GM18498 (cell line): ENCODE results near the gene PICK1.

Source experiments
- ATAC-seq: cut with Tn5 transposase; IDR thresholded peaks from one replicate; pipeline ENCODE4 v1.9.1; 2021; ENCODE audit warnings: mild to moderate bottlenecking, moderate library complexity; ENCODE audit not compliant: unreplicated experiment

Gene PICK1

DNA sequence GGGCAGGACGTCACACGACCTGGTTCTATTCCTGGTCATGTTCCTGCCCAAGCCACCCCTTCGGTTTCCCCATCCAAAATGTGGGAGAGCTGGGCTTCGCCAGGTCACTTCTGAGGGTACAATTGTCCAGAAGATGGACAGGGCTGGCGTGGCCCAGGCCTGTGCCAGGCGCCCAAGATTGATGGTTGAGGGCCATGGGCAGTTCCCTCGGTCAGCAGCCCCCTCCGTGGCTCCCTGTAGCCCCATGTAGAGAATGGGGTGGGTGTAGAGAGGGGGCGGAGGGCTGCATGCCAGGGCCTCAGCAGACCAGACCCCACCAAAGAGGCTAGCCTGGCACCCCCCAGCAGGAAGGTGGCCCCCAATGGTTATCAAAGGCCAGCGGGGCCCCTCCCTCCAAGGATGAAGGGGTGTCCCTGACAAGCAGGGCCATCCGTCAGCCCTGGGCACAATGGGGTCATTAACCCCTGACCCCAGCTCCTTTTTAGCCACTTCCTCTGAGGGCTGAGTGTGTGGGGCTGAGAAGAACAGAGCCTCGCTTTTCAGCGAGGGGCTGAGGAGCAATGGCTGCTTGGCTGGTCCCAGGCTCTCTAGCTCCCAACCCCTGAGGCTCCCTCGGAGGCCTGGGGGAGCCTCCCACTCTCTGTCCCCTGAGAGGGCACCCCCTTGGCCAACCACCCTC lies 11.0 kb upstream of the PICK1 start:
- no peak for ATAC-seq

DNA sequence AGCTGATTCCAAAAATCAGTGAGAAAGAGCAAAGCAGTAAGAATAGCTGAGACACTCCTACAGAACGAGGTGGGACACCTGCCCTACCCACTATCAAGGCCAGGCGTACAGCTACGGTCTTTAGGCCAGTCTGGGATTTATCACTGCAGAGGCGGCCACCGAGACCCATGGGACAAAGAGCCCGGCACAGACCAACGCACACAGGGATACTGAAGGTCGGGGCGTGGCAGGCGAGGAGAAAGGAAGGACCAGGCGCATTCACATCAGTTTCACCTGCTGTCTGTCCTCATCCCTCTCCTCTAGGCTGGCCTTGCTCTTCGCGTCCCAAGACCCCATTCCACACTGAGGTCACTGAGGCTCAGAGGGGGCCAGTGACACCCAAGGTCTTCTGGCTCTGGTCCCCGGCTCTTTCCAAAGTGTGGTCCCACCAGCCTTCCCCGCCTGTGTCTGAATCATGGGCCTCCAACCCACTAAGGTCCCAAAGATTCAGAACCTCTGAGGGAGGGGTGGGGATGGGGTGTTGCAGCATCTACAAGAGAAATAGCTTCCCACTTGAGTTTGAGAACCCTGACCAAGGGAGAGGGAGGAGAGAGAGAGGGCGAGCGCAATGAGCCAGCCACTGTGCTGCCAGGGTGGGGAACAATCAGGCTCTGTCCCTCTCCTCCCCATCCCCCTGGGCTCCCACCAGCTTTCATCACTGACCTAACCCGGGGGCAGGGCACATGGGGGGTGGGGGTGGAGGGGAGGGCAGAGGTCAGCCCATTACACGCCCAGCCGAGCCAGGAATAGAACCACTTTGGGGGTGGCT lies 7.2 kb upstream of the PICK1 start:
- ATAC-seq: no peak

DNA sequence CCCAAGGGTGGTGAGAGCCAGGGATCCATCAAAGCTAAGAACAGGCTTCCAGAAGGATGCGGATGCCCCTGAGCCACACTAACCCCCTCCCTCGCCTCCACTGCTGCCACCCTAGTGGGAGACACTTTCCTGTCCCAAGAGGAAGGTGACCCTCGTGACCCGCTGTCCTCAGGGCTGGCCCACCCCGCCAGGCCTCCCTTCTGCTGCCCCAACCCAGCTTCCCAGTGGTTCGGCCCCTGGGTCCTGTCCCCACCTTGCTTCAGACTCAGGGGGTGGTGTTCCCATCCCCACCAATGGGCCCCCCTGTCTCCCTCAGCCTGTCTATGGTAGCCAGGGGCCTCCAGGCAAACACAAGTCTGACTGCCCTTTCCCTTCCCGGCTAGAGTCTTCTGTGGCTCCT lies 6.5 kb upstream of the PICK1 start:
- ATAC-seq: no peak

DNA sequence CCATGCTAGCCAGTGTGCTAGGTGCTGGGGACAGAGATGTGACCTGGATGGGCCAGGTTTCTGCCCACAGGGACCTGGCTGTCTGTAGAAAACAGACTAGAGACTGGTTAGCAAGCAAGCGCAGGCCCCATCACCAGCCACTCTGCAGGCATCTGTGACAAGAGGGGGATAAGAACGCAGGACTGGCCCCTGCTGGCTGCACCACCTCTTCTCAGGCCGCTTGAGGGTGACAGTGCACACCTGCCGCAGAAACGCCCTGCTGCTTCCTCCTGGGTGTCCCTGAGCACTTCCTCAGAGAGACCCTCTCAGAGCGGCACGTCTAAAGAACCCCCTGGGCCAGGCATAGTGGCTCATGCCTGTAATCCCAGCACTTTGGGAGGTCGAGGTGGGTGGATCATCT lies 5.9 kb upstream of the PICK1 start:
- no peak for ATAC-seq

DNA sequence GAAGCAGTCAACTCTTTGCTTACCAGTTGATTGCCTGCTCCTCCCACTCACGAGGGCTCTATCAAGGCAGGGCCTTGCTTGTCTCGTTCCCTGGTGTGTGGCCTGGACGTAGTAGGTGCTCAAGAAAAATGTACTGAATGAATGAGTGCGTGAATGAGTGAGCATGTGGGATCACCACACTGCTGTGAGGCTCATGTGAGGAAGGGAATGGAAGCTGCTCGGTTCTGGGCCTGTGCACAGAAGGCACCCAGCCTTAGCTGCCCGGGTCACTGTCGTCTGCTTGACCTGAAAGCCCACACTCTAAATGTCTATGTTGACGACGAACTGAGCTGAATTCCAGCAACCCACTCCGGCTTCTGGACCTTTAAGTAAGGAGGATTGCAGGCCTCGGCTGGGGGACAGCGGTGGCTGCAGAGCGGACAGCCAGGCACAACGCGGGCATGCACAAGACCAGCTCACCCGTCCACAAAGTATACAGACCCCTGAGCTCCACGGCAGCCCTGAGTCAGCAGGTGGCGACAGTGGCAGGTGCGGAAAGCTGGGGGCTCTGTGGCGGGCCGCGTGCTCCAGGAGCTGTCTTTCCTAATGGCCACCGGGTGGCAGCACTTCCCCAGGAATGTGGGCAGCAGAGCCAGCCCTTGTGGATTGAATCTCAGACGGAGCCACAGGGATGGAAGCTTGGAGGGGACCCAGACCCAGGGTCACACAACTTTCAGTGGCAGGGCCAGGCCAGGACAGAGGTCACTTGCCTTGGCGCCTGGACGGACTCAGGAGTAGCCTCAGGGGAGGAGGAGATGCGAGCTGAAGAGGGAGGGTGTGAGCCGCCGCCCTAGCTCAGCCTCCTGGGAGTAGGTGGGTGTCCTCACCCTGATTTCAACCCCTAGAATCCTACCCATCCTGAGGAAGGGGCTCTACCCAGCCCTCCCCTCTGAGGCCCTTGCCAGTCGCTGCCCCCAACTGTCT lies 5.0 kb upstream of the PICK1 start:
- peak; percentile 67 for ATAC-seq

DNA sequence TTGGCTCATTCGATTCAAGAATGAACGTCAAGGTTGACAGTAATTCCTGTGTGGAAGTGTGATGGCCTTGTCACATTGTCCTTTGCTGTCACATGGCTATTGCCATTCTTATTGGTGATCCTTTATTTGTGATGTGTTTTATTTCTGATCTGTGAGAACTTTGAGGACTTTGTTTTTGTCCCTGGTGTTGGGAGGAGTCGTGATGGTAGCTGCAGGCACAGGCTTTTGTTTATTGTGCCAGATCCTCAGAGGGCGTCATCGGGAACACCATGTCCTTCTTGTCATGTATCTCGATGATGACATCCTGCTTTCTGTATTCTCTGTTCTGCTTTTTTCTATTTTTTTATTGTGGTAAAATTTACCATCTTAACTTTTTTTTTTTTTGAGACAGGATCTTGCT lies 5.6 kb downstream of the PICK1 start:
- ATAC-seq: no peak

DNA sequence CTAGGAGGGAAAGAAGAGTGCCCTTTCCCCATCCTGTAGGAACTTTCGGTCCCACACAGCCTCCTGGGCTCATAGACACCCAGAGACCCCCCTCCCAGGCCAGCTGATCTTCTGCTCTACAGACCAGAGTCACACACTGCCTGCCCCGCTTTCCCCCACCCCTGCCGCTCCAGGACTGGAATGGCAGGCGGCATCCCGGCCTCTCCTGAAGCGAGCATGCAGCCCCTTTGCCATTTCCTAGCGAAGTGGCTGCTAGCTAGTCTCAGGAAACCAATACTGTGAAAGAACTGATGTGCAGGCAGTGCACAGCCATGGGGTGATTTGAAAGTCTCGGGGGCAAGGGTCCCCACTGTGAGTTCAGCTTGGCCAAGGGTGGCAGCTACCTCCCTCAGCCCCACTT lies 8.3 kb downstream of the PICK1 start:
- no peak for ATAC-seq

DNA sequence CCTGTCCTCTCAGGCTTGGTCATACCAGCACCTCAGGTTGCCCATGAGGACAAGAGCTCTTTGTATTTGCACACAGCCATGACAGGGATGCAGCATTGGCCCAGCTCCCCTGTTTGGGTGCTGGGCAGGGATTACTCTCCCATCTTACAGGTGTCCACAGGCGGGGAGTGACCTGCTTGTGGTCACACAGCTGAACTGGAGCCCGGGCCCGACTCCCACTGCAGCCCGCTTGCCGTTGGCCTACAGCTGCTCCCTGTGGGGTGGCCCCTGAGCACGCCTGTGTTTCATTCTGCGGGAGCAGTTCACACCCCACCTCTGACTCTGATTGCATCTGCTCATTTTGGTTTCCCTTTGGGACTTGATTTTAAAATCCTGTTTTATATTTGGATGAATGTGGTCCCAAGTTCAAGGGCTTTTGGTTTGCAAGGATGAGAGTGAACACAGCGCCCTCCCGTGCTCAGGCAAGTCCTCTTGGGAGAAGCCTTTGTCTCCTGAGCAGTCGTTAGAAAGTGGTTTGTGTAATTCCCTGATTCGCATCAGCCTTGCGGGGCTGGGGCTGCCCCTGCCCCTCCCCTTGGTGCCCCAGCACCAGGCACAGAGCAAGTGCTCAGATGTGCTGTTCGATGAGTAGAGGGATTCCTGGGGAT lies 9.3 kb downstream of the PICK1 start:
- ATAC-seq: no peak

DNA sequence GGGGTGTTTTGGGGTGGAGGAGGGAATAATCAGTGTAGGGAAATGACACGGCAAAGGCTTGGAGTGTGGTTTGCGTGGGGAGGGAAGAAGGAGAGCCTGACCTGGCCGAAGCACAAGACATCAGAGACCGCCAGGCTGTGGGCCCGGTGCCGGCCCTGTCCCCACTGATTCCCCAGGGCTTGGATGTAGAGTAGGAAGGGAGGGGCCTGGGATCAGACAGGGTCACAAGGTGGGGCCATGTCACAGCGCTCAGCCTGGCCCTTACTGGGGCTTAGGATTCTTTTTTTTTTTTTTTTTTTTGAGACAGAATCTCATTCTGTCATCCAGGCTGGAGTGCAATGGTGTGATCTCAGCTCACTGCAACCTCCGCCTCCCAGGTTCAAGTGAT lies 9.8 kb downstream of the PICK1 start:
- no peak for ATAC-seq

DNA sequence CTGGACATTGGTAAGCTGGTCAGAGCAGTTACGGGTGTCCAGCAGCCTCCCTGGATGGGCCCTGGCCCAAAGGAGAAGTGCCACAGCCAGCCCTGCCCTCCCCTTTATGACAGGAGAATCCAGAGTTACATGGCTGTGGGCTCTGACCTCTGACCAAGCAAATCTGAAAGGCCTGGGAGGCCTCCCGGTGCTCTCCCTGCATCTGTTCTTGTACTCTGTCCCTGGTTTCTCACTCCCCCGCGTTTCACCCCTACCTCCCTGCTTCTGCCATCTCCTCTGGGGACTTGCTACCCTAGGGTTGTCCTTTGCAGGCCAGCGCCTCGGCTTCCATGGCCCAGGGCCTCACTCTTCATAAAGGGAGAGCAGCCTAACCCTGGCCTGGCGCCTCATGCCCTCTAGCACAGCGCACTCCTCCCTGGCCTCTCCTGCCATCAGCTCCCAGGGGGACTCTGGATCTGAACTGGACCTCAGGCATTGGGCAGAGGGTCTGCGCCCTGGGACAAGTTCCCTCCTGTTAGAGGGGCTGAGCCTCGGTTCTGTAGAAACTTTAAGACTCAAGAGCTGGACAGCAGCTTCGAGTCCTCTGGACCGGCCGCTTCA lies 10.7 kb downstream of the PICK1 start:
- ATAC-seq: no peak

DNA sequence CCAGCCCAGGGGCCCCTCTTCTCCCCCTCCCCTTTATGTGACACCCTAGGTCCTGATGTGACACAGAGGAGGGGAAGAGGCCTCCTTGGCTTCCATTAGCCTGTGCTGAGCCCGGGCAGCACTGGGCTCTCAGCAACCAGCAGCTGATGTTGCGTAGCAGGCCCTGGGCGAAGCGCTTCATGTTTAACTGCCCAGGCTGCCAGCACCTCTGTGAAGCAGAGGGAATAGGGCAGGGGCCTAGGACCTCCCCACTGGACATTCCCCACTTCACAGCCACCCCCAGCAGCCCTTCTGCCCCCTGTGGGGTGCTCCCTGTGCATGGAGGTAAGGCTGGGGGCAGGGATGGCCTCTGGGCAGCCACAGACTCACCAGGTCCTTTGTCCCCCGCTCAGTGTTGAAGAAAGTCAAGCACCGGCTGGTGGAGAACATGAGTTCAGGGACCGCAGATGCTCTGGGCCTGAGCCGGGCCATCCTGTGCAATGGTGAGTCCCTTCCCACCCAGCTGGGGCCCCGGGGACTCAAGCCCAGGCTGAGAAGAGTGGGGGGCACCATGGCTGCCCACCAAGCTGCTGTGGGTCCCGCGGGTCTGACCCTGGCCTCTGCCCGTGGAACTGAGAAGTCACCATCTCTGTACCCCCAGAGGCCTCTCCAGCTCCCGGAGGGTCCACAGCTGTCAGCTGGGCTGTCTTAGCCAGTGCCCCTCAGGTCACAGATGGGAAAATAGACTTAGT lies 11.6 kb downstream of the PICK1 start:
- no peak for ATAC-seq

DNA sequence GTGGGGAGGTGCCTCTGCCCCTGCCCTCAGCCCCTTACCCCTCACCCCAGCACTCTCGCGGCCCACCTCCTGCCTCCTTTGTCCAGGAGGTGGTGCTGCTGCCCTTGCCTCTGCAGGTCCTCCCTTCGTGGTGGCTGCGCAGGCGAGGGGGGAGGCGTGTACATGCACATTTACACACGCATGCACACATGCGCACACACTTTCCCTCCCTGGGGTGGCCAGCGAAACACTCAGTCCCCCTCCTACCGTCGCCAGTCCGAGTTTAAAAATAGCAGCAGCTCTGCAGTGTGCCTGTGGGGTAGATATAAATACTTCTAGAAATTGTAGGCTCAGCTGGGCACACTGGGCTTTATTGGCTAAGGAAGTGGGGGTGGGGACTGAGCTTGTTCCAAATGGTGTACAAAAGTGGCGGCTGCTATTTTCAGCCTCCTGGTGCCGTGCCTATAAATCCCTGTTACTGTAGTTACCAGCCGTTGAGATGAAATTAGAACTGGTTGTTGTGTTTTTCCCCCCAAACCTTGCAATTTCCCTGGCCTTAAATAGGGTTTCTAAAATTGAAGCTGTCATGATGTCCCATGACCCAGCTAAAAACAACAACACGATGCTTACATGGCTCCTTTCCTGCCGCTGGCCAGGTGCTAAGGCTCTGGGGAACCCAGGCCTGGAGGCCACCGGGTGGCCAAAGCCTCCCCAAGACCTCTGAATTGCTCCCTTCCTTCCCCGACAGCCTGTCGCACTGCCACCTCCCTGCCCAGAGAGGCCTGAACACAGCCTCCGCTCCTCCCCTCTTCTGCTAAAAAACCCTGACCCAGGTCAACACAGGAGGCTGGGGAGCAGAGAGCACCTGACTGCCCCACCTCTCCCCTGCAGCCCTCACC lies 12.4 kb downstream of the PICK1 start:
- ATAC-seq: no peak

DNA sequence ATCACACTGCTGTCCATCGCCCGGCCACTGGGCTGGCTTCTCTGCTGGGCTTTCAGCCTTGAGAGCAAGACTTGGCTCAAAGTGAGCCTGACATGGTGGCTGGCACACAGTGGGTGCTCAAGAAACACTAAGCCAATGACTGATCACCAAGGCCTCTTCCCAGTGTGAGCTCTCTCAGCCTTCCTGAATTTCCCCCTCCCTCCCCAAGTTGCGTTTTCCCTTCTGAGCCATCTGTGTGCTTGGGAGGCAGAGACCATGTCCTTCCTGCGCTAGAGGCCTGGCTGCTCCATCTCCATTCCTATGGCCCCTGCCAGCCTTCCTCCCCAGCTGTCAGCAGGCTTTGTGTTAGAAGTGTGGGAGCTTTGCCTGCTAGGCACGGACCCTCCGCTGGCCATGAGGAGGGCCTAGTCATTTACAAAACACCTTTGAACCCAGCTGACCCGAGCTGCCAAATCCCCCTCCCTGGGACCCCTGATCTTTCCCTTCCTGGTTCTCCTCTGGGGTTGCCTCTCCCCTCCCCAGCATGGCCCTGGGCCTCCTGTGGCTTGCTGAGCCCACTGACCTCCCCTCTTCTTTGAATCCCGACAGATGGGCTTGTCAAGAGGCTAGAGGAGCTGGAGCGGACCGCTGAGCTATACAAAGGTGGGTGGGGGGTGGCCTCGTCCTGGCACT lies 13.2 kb downstream of the PICK1 start:
- ATAC-seq: no peak

DNA sequence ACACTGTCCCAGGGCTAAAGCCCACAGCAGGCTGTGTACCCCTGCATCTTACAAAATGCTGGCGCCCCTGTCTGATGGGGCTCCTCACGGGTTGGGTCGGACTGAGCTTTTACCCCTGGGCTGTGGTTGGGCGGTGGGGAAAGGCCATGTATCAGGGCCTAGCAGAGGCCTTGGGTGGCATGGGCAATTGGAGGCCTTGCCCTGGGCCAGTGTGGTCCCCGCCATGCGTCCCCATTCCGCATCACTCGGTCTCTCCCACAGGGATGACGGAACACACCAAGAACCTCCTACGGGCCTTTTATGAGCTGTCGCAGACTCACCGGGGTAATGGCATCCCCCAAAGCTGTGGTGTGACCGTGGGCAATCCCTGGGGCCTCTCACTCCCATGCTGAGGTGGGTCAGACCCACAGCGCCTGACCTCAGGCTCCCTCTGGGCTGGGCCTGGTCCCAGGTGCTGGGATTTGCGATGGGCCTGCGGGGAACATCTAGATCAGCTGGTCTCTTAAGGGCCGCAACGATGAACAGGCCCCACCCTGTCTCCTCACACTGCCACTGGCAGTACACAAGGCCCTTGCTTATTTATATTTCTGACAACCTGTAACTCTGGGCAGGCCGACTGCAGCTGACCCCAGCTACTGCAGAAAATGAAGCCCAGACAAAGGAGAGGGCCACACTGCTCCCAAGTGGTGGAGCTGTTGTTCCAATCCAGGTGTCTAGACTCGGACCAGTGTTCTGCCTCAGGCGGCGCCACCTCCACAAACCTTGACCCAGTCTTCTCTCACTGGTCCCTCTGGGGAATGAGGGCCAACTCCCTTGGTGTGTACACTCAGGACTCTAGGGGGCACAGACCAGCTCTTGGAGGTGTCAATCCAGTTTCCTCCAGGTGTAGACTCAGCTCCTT lies 14.5 kb downstream of the PICK1 start:
- no peak for ATAC-seq

DNA sequence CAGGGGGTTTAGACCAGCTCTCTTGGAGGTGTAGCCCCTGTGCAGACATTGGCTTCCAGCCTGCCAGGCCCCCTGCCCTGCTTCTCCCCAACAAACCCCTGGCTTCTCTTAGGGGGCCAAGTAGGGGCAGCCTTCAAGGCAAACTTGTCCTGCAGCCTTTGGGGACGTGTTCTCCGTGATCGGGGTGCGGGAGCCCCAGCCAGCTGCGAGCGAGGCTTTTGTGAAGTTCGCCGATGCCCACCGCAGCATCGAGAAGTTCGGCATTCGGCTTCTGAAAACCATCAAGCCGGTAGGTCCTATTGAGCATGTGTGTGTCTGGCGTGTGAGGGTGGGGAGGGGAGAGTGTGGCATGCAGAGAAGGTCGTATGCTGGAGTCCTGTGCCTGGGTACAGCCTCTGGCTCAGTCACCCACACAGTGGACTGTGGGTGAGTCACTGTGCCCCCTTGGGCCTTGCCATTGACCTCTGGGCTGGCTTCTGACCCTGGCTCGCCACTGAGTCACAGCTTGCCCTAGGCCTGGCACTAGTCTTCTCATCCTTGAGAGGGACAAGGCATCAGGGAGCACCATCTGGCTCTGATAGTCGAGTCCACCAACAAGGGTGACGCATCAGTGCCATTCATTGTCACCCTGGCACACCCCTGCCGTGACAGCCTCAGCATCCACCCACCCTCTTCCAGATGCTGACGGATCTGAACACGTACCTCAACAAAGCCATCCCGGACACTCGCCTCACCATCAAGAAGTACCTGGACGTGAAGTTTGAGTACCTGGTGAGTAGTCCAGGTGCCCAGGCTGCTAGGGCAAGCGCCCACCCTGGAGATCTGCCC lies 15.3 kb downstream of the PICK1 start:
- no peak for ATAC-seq
